Breast epithelium (tissue), 4 donors: ENCODE data around the gene TMEM250. TPM values are rescaled to one million over a fixed set of nuclear protein-coding genes. Genes with fewer than 3 reads are reported as not detected.

Source experiments
- DNase-seq, 2 donors: peaks; one replicate each; pipeline ENCODE4 v3.0.0-alpha.2; 2019; ENCODE audit warnings: low spot score in 2 of 2
- H3K27ac ChIP-seq, 2 donors: fragments of 200-600 bp; sonication (generic) in 1 of 2; one replicate each; pipeline ENCODE4 v1.5.1; 2016 to 2019; ENCODE audit warnings: mild to moderate bottlenecking in 1 of 2
- H3K27me3 ChIP-seq, 2 donors: fragments of 200-600 bp; sonication (generic) in 1 of 2; one replicate each; pipeline versions ENCODE4 v1.5.1 to v1.6.0; 2017 to 2019; ENCODE audit warnings: control low read depth in 1 of 2, mild to moderate bottlenecking in 1 of 2
- H3K36me3 ChIP-seq: fragments of 200-600 bp; one replicate; pipeline ENCODE4 v1.5.1; 2019
- H3K4me1 ChIP-seq, 2 donors: fragments of 200-600 bp; sonication (generic); one replicate each; pipeline ENCODE4 v1.5.1; 2016 to 2019; ENCODE audit warnings: control low read depth in 1 of 2
- H3K4me3 ChIP-seq, 3 donors: fragments of 200-600 bp; sonication (generic); 1 replicate in 2 of 3; 2 replicates in 1 of 3; pipeline ENCODE4 v1.5.1; 2016 to 2019; ENCODE audit warnings: mild to moderate bottlenecking in 3 of 3, moderate library complexity in 2 of 3
- H3K9me3 ChIP-seq, 2 donors: fragments of 200-600 bp; sonication (generic) in 1 of 2; one replicate each; pipeline ENCODE4 v1.5.1; 2016 to 2019; ENCODE audit warnings: control low read depth in 1 of 2
- POLR2A ChIP-seq: fragments of 450-650 bp; IDR thresholded peaks from one replicate; pipeline ENCODE4 v1.6.1; 2016; ENCODE audit warnings: antibody characterized with exemption, mild to moderate bottlenecking, moderate library complexity
- POLR2AphosphoS5 ChIP-seq, 3 donors: sonication (generic); formaldehyde crosslinking; IDR thresholded peaks; one replicate each; pipeline ENCODE4 v1.6.1; 2017; ENCODE audit warnings: antibody characterized with exemption in 3 of 3
- intact Hi-C: fragments of 100-400 bp; cut with DNase I; formaldehyde crosslinking; loops from one replicate; pipeline ENCODE4 v1.15.1; 2023; ENCODE audit warnings: low total_unique reads
- total RNA-seq, 3 donors: library from RNA; depleted of rRNA; stranded (reverse); fragments of >200 nt; gene quantifications; one replicate each; pipeline ENCODE4 v1.1.0, GENCODE V29; 2016
- TF ChIP-seq, protein P1 (sequence below), 3 donors: fragments of 450-650 bp; IDR thresholded peaks; one replicate each; pipeline ENCODE4 v1.5.1; 2016 to 2017; ENCODE audit warnings: antibody characterized with exemption in 3 of 3, mild to moderate bottlenecking in 3 of 3, moderate library complexity in 3 of 3

TMEM250 gene
- total RNA-seq, 3 donors from 2014 or later, result 24.9 to 29.5 (median 26.1) TPM

DNA sequence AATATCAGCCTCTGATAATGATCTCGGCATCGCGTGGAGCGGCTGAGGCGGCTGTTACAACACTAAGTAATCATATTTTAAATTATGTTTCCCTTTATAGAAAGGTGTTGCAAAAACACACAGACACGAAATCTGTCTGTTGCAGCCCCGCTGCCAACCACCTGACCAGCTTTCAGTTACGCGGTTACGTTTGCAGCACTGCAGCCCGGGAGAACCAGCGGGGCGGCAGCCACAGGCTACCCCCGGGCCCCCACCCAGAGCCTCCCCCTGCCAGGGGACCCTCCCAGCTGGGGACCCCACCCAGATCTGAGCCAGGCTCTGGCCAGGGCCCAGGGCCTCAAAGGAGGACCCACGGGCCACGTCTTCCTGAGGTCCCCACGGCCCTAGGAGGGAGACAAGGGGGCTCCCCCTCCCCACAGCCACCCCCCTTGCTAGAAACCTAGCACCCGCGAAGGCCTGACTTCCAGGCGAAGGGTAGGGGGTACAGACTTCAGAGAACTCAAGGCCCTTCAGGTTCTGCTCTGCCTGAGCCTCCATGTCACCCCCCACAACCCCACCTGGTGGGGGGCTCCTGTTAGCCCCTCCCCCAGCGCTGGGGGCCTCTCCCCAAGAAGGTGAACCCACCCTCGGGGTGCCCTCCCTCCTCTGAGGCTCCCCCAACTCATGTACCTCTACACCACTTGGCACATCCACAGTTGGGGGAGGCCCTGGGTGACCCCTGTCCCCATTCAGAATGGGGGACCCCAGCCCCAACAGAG lies 29.6 kb downstream of the TMEM250 start:
- DNase-seq, result no peak
- intact Hi-C loops, result no loop called here
- TF ChIP-seq POLR2AphosphoS5 (IDR thresholded peaks at IDR 0.05) (no peak), POLR2A (no peak)
- TF ChIP-seq, protein P1, sequence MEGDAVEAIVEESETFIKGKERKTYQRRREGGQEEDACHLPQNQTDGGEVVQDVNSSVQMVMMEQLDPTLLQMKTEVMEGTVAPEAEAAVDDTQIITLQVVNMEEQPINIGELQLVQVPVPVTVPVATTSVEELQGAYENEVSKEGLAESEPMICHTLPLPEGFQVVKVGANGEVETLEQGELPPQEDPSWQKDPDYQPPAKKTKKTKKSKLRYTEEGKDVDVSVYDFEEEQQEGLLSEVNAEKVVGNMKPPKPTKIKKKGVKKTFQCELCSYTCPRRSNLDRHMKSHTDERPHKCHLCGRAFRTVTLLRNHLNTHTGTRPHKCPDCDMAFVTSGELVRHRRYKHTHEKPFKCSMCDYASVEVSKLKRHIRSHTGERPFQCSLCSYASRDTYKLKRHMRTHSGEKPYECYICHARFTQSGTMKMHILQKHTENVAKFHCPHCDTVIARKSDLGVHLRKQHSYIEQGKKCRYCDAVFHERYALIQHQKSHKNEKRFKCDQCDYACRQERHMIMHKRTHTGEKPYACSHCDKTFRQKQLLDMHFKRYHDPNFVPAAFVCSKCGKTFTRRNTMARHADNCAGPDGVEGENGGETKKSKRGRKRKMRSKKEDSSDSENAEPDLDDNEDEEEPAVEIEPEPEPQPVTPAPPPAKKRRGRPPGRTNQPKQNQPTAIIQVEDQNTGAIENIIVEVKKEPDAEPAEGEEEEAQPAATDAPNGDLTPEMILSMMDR (IDR thresholded peaks at IDR 0.05), result no peak
- Histone ChIP-seq H3K4me1 (peaks cover 4 to 33% of the 10 kb centered on the region in 2 donors), H3K4me3 (no peak overlapping the region), H3K27ac (no peak overlapping the region), H3K27me3 (no peaks in the 10 kb centered on the region), H3K9me3 (no peaks in the 10 kb centered on the region), H3K36me3 (no peaks in the 10 kb centered on the region)

DNA sequence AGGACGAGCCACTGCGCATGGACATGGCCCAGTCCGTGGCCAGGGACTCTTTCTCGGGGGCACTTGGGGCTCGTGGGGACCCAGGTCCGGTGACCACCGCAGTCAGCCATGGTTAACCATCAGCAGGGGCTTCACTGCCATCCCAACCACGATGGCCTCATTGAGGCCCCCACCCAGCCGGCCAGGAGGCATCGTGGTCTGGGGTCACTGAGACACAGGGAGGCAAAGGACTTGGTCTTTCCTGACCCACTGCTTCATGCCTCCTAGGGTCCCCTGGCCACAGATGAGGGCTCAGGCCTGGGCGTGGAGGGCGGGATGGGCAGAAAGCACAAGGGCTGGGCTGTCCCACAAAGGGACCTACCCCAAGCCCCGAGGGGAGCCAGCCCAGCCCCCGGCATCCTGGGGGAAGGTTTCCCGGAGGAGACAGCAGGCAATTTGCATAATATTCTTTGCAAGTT lies 30.2 kb downstream of the TMEM250 start:
- H3K36me3 ChIP-seq, result no peaks in the 10 kb centered on the region
- intact Hi-C loops, result no loop called here

DNA sequence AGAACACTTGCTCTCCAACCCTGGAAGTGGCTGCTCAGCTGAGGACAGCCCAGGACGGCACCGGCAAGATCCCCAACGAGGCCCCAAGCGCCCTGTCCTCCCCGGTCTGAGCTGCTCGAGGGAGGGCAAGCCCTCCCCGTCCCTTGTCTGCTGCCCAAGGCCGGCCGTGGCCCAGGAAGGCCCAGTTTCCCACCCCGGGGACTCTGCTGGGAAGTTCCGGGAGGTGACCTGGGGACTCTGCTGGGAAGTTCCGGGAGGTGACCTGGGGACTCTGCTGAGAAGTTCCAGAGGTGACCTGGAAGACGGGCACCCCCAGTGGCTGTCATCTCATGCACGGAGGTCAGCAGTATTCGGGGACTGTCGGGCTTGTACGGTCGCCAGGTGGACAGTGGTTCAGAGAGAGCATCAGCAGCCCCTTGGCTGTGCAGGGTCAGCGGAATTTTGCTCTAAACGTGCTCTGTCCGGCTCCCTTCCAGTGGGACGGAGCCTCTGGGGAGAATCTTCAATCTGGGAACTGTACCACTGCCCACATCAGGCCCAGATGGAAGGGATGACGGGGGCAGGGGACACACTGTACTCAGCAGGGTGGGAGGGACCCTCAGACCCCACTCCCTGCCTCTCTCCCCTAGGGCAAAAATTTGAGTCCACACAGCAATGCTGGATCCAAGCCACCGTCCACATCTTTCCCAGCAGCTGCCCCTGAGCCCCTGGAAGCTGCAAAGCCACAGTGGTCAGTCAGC lies 30.8 kb downstream of the TMEM250 start:
- peak overlapping the region in 1 of 2 donors; percentile 49 for H3K27ac ChIP-seq
- TF ChIP-seq POLR2AphosphoS5 (IDR thresholded peaks at IDR 0.05), result no peak
- no peak for TF ChIP-seq POLR2A
- TF ChIP-seq, protein P1 (IDR thresholded peaks at IDR 0.05), result no peak
- intact Hi-C loops, result no loop called here
- no peak for DNase-seq
- peaks cover 4 to 26% of the 10 kb centered on the region in 2 donors for H3K4me1 ChIP-seq
- no peaks in the 10 kb centered on the region for H3K9me3 ChIP-seq
- H3K27me3 ChIP-seq, result no peaks in the 10 kb centered on the region
- H3K4me3 ChIP-seq, result no peak overlapping the region
- H3K36me3 ChIP-seq, result no peaks in the 10 kb centered on the region

More for the DNA sequence above, 30.2 kb downstream of the TMEM250 start:
- H3K9me3 ChIP-seq, result no peaks in the 10 kb centered on the region
- no peak for DNase-seq
- H3K27me3 ChIP-seq, result no peaks in the 10 kb centered on the region
- H3K27ac ChIP-seq, result peak overlapping the region in 1 of 2 donors; percentile 49
- H3K4me3 ChIP-seq, result no peak overlapping the region
- no peak for TF ChIP-seq POLR2AphosphoS5 (IDR thresholded peaks at IDR 0.05)
- TF ChIP-seq POLR2A, result no peak
- TF ChIP-seq, protein P1 (IDR thresholded peaks at IDR 0.05), result no peak
- H3K4me1 ChIP-seq, result peaks cover 4 to 32% of the 10 kb centered on the region in 2 donors

DNA sequence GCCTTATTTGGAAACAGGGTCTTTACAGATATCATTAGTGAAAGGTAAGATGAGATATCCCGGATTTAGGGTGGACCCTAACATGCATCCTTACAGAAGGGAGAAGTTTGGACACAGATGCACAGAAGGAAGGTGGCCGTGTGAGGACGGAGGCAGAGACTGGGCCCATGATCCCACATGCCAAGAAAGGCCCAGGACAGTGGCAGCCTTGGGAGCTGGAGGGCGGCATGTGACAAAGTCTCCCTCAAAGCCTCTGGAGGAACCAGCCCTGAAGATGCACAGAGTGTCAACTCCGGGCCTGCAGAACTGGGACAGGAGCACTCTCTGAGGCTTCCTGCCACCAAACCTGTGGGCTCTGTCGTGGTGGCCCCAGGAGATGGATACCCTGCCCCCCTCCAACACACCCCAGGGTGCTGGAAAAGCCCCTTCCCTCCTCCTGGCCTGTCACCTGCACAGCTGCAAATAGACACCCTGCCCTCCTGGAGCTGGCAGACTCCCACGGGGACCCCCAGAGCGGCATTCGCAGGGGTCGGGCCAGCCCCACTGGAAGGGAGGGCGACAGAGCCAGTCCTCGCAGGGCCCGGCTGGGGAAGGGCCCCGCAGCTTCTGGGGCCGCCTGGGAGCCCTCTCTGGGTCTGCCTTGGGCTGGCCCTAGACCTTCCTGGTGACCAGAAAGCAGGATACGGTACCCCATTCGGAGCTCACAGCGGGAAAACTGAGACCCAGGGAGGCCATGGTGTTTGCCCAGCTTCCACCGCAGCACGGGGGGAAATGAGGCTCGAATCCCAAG lies 31.5 kb downstream of the TMEM250 start:
- Histone ChIP-seq H3K4me3 (no peak overlapping the region), H3K27me3 (no peaks in the 10 kb centered on the region), H3K4me1 (peaks cover 4 to 26% of the 10 kb centered on the region in 2 donors), H3K27ac (peak overlapping the region in 1 of 2 donors; percentile 49), H3K9me3 (no peaks in the 10 kb centered on the region), H3K36me3 (no peaks in the 10 kb centered on the region)
- no peak for DNase-seq
- intact Hi-C loops, result no loop called here
- TF ChIP-seq, protein P1 (IDR thresholded peaks at IDR 0.05), result no peak
- TF ChIP-seq POLR2A, result no peak
- TF ChIP-seq POLR2AphosphoS5 (IDR thresholded peaks at IDR 0.05), result no peak
